H1 (cell line): ENCODE data around the gene FOXA3. TPM values are rescaled to one million over a fixed set of nuclear protein-coding genes. Genes with fewer than 3 reads are reported as not detected.

Experiments
- ASH2L ChIP-seq: fragments of 200-600, 300-600 bp; sonication (generic); IDR thresholded peaks from one replicate; pipeline ENCODE4 v1.7.1; 2017; ENCODE audit warnings: low read length
- ATF2 ChIP-seq: IDR thresholded peaks from 2 replicates; pipeline ENCODE4 v1.6.1; 2012; ENCODE audit warnings: low read length, inconsistent platforms
- ATF3 ChIP-seq: IDR thresholded peaks from 2 replicates; pipeline ENCODE4 v1.6.1; 2011; ENCODE audit warnings: low read depth, mild to moderate bottlenecking, low read length; ENCODE audit not compliant: insufficient read depth
- BRCA1 ChIP-seq: IDR thresholded peaks from 2 replicates; pipeline ENCODE4 v1.6.1; 2012; ENCODE audit warnings: low read depth, low read length, improper control_type of control experiment
- CHD1 ChIP-seq: IDR thresholded peaks from 2 replicates; pipeline ENCODE4 v1.6.1; 2012; ENCODE audit warnings: low read depth, low read length, improper control_type of control experiment
- CTBP2 ChIP-seq: IDR thresholded peaks from 2 replicates; pipeline ENCODE4 v1.7.0; 2011; ENCODE audit warnings: borderline replicate concordance, mild to moderate bottlenecking, moderate library complexity, mixed read lengths, low read length; ENCODE audit not compliant: insufficient read depth, insufficient read length
- EP300 ChIP-seq, 2 experiments: IDR thresholded peaks; 1 replicate in 1 of 2; 2 replicates in 1 of 2; pipeline ENCODE4 v1.6.1; 2011 to 2012; ENCODE audit warnings: low read depth in 2 of 2, low read length in 2 of 2, mild to moderate bottlenecking in 2 of 2, borderline replicate concordance in 1 of 2, inconsistent platforms in 1 of 2, moderate library complexity in 1 of 2
- KDM5A ChIP-seq: fragments of 200-600 bp; IDR thresholded peaks from 2 replicates; pipeline ENCODE4 v1.7.1; 2012; ENCODE audit warnings: mild to moderate bottlenecking, low read length, inconsistent platforms, mixed read lengths
- MAX ChIP-seq: IDR thresholded peaks from 2 replicates; pipeline ENCODE4 v1.6.1; 2012; ENCODE audit warnings: inconsistent platforms
- RBBP5 ChIP-seq: IDR thresholded peaks from 2 replicates; pipeline ENCODE4 v1.7.1; 2012; ENCODE audit warnings: low read depth, mild to moderate bottlenecking, inconsistent platforms, low read length, moderate library complexity, borderline replicate concordance
- SAP30 ChIP-seq: fragments of 300-600 bp; sonication (generic); IDR thresholded peaks from 2 replicates; pipeline ENCODE4 v1.7.1; 2012; ENCODE audit warnings: low read length, moderate library complexity, mild to moderate bottlenecking, inconsistent platforms; ENCODE audit not compliant: insufficient read depth, insufficient replicate concordance
- SP2 ChIP-seq: IDR thresholded peaks from 2 replicates; pipeline ENCODE4 v1.6.1; 2012; ENCODE audit warnings: mild to moderate bottlenecking, low read length, inconsistent platforms
- SRF ChIP-seq: IDR thresholded peaks from 2 replicates; pipeline ENCODE4 v1.6.1; 2011; ENCODE audit warnings: mild to moderate bottlenecking, low read depth, low read length, moderate library complexity
- TAF1 ChIP-seq: IDR thresholded peaks from 2 replicates; pipeline ENCODE4 v1.6.1; 2011; ENCODE audit warnings: mild to moderate bottlenecking, low read depth, low read length
- TAF7 ChIP-seq: optimal IDR thresholded peaks from 2 replicates; pipeline ENCODE3; 2011; ENCODE audit warnings: low read depth, mild to moderate bottlenecking, inconsistent platforms, low read length, moderate library complexity, borderline replicate concordance
- TEAD4 ChIP-seq: IDR thresholded peaks from 2 replicates; pipeline ENCODE4 v1.6.1; 2012; ENCODE audit warnings: low read depth, low read length, inconsistent platforms, mixed read lengths
- USF2 ChIP-seq: IDR thresholded peaks from 2 replicates; pipeline ENCODE4 v1.6.1; 2011; ENCODE audit warnings: low read length, improper control_type of control experiment
- polyA plus RNA-seq, 7 experiments: library from polyadenylated mRNA; depleted of rRNA in 3 of 7; stranded (reverse) in 5 of 7; unstranded in 2 of 7; fragments of >200 nt in 5 of 7; fragments of 200-250 nt in 2 of 7; gene quantifications; 1 replicate in 5 of 7; 2 replicates in 1 of 7; 4 replicates in 1 of 7; pipeline versions ENCODE4 v1.2.1 to v1.2.3, GENCODE V29; 2011 to 2013; ENCODE audit warnings: missing spikeins in 2 of 7, mixed read lengths in 2 of 7
- total RNA-seq: library from RNA; stranded (reverse); fragmentation: NEBNext Ultra II Directional; extraction: Animal tissue kit (Norgen Biotek cat#: 25700); gene quantifications from 2 replicates; pipeline ENCODE4 v1.2.1, GENCODE V29; 2021

Gene FOXA3
- total and polyA plus RNA-seq, 2 of the 8 experiments (the other 6 are each of a cell fraction or from before 2014, with no cell fraction given), result 20.2 to 49.1 TPM

GRCh38 chr19:45913874-45914830 is 50.0 kb downstream of the FOXA3 start, which contains the start of gene NANOS2 (continued):
- TF ChIP-seq ATF2, result no peak
- no peak for TF ChIP-seq TEAD4
- no peak for TF ChIP-seq BRCA1
- TF ChIP-seq CHD1, result no peak
- no peak for TF ChIP-seq KDM5A
- no peak for TF ChIP-seq SP2
- TF ChIP-seq ASH2L, result no peak
- no peak for TF ChIP-seq RBBP5
- TF ChIP-seq USF2, result no peak
- TF ChIP-seq SRF, result no peak
- TF ChIP-seq ATF3, result no peak
- no peak for TF ChIP-seq EP300 (IDR thresholded peaks at IDR 0.05; ENCODE audit: borderline replicate concordance in 1 of 2, low read depth in 2 of 2, low read length in 2 of 2)
- no peak for TF ChIP-seq SAP30
- no peak for TF ChIP-seq TAF1
- TF ChIP-seq MAX, result peak; percentile 27; the same call in 1 of the 2 replicates
- TF ChIP-seq CTBP2, result no peak
- no peak for TF ChIP-seq TAF7
